Hematopoietic multipotent progenitor cell treated with erythropoietin and hydrocortisone succinate and interleukin-3 and kit ligand, for 17 days (in vitro differentiated cells): ENCODE results near the gene HECTD1.
"Not testable (repeated sequence)": the region's sequence is repeated elsewhere in the genome, so short reads cannot be mapped to it uniquely, and the experiment has no call there.

Experiments
- DNase-seq: peaks from one replicate; pipeline ENCODE4 v3.0.0-alpha.2; 2015; ENCODE audit warnings: low spot score

HECTD1 gene

DNA sequence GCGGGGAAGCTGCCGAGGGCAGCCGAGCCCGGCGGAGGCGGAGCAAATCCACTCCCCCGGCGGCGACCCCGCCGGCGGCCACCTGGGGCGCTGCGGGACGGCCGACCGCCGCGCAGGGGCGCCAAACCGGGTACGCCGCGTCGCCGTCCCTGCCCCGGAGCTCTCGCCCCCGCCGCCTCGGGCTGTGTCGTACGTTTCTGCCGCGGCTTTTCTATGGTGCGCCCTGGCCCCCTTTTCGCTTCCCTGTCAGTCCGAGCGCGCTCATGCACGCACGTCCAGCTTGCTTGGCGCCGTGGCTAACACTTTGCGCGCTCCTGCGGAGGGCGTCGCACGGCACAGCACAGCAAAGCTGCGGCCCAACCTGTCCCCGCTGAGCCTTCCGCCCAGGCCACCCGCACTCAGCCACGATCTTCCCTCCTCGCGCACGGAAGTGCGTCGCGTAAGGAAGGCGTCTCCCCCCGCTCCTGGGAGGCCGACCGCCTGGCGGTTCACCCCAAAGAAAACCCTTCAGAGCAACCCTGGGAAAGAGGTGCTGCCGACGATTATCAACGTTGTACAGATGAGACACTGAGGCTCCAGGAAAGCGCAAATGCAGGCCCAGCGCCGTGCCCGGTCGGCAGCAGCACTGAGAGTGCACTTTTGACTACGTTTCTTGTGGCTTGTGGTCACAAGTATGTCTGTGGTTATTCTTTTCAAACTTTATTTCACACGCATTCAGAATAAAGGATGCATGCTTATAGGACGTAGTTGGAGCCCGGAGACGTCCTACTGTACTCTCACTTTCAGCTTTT is at the start of gene HECTD1:
HECTD1 (minus strand) TSS at position 39 of the 791 bp plus-strand sequence. CDS start 1,857 bp downstream, outside the sequence.
- DNase-seq, result peak; percentile 89

DNA sequence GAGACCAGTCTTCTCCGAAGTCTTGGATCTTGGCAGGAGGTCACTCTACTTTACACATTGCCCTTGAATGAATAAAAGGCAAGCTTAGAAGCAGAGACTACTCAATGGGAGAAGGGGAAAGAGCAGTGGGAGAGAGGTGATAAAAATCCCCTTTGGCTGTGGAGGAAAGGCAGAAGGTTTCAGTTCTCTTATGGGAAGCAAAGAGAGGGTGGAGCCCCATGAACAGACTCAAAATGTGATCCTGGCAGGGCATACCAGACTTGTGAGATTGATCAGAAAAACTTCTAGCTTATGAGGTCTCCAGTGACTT is 49.6 kb upstream of the HECTD1 start:
- DNase-seq, result no peak

DNA sequence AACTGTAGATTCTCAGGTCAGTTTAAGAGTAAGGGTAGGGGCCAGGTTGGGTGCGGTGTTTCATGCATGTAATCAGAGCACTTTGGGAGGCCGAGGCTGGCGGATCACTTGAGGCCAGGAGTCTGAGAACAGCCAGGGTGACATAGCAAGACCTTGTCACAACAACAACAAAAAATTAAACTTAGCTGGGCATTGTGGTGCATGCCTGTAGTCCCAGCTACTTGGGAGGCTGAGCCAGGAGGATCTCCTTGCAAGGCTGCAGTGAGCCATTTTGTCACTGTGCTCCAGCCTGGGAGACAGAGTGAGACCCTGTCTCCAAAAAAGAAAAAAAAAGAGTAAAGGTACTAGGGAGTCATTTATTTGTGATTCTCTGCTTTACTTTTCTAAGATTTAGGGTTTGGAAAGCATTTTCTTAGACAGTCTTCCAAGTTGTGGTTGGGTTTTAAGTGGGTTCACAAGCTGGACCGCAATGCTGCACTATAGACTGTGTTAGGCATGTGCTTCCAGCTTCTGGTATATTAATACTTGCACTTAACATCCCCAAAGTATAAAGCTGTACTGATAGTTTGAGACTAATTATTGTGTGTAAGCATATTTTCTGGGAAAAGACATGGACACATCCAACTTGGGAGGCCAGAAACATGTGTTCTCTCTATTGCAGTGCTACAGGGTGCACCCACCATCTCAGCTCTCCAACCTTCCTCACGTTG is 49.1 kb upstream of the HECTD1 start:
- no peak for DNase-seq

DNA sequence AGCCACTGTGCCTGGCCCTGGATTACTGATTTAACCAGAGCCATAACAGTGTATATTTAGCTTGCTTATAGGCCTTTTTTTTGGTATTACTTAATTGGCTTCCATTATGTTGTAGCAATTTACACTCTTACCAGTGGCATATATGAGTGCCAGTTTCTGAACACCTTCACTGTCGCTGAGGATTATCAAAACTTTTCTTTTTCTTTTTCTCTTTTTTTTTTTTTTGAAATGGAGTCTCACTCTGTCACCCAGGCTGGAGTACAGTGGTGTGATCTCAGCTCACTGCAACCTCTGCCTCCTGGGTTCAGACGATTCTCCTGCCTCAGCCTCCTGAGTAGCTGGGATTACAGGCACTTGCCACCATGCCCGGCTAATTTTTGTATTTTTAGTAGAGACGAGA is 48.3 kb upstream of the HECTD1 start:
- DNase-seq, result not testable (repeated sequence)

DNA sequence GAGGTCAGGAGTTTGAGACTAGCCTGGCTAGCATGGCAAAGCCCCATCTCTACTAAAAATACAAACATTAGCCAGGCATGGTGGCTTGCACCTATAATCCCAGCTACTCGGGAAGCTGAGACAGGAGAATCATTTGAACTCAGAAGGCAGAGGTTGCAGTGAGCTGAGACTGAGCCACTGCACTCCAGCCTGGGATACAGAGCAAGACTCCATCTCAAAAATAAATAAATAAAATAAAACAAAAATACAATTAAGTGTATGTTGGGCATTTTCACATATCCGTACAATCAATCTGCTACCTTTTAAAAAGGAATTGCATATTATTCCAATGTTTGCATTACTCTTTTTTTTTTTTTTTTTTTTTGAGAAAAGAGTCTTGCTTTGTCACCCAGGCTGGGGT is 47.7 kb upstream of the HECTD1 start:
- no peak for DNase-seq

DNA sequence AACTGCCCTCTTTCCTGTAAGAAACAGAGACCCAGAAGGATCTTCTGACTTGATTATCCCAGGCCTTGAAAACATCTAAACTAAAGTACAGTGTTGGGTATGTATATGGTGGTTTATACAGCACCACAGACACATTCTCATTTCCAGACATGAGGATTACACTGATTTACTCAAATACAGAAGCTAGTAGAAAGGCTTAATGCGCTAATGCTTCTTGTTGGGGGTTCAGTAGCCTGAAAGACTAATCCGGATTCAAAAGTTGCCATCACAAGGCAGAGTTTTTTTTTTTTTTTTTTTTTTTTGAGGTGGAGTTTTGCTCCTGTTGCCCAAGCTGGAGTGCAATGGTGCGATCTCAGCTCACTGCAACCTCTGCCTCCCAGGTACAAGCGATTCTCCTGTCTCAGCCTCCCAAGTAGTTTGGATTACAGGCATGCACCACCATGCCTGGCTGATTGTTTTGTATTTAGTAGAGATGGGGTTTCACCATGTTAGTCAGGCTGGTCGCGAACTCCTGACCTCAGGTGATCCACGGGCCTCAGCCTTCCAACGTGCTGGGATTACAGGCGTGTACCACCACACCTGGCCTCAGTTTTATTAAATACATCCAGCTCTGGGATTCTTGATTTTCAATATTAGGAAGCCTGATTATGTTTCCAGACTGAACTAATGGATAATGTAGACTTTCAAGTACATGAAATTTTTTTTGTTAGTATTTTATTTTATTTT is 46.3 kb upstream of the HECTD1 start:
- no peak for DNase-seq

DNA sequence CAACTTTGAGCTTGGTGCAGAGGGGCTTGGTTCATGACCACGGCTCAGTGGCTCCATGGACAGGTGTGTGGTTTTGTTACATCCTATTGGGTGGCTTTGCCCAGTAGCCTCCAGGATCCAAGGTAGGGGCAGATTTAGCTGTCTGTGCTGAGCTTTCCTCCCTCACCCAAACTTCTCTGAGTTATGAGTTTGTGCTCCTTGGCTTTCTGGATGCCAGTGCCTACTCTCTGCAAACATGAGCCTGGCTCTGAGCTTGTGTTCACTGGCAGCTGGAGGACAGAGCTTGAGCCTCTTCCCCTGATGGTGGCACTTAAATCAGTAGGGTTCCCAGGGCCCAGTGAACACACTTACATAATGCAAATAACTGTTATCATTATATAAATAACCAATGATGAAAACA is 45.3 kb upstream of the HECTD1 start:
- no peak for DNase-seq

DNA sequence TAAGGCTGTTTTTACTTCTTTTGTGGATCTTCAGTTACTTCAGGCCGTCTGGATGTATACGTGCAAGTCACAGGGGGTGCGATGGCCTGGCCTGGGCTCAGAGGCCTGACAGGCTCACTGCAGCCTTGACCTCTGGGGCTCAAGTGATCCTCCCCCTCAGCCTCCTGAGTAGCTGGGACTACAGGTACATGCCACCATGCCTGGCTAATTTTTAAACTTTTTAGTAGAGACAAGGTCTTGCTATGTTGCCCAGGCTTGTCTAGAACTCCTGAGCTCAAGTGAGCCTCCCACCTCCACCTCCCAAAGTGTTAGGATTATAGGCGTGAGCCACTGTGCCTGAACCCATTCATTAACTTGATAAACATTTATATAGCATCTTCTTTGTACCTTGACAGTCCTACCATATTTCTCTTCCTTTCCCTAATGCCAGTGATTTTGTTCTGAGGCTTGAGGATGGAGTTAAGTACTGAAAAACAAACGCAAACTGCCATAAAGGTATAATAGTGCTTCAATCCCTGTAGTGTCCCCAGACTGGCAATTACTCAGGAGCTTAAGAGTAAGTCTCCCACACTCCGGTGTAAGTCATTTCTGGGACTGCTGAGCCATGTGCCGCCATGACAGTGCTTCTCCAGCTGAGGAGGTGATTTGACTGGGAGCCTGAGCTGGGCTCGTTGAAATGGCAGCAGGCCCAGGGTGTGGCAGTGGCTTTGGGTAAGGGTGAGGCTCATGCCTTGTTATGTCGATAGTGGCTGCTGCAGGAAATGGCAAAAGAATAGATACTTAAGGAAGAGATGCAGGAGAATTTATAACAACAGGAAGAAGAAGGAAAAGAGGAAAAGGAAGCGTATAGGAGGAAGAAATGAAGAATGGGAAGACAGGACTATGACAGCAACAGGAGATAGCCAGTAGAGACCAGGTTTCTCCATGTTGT is 43.7 kb upstream of the HECTD1 start:
- DNase-seq, result peak; percentile 53

DNA sequence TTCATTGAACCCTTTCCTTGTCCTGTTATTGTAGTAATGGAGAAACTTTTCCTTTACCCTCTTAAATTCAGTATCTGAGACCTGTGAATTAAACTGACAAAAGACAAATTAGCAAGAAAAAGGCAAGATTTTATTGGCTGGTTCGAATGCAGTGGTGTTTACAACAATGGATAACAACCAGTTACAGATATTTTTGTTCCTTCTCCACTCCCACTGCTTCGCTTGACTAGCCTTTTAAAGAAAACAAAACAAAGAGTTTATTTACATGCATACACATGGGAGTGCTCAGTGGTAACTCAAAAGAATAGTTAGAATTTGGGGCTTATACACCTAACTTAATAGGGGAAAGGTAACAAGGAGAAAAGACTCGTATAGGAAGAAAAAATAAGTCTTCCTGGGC is 37.0 kb upstream of the HECTD1 start:
- no peak for DNase-seq

DNA sequence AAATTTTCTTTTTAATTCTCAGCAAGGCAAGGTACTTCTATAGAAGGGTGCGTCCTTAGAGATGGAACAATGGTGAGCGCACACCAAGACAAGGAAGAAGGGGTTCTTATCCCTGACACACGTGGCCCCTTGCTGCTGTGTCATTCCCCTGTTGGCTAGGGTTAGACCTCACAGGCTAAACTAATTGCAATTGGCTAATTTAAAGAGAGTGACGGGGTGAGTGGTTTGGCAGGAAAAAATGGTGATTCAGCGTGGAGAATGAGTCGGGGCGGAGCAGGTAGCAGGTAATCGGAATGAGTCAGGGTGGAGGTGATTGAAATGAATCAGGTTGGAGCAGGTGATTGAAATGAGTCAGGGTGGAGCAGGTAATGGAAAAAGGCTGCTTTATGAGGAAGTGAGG is 36.3 kb upstream of the HECTD1 start:
- DNase-seq, result no peak

DNA sequence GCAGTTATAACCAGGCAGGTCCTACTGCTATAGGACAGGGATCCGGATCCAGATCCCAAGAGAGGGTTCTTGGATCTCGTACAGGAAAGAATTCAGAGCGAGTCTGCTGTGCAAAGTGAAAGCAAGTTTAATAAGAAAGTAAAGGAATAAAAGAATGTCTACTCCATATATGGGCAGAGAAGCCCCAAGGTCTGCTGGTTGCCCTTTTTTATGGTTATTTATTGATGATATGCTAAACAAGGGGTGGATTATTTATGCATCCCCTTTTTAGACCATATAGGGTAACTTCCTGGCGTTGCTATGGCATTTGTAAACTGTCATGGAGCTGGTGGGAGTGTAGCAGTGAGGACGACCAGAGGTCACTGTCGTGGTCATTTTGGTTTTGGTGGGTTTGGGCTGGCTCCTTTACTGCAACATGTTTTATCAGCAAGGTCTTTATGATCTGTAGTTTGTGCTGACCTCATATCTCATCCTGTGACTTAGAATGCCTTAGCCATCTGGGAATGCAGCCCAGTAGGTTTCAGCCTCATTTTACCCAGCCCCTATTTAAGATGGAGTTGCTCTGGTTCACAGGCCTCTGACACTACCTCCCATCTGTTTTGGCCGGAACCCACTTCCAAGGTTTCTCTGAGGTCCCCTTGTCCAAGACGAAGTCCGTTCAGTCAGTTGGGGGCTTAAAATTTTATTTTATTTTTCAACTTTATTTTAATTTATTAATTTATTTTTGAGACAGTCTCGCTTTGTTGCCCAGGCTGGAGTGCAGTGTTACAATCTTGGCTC is 34.8 kb upstream of the HECTD1 start:
- not testable (repeated sequence) for DNase-seq

DNA sequence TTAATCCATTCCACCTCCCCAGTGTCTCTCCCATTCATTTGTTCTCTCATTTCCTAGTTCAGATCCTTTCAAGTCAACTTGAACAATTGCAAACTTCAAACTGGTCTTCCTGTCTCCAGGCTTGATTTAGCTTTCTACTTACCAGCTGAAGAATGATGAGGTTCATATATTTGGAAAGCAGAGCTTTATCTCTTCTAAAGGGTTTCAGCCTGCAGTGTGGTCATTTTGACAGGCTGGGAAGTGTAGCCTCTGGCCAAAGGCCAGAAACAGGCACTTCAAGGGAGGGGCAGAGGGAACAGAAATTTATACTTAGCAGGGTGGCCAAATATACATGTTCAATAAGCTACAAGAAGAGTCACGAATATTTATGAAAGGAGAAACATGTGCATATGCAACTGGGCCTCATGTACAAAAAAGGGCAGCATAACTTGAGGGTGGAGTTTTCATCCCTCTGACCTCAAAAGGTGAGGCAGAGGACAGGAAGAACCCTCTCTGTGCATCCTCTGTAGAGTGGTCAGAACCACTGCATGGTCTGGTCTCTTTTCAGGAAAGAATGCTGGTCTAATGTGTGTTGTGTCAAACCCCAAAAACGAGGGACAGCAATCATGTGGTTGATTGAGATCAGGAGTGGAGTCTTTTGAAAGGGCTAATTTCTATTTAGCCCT is 34.0 kb upstream of the HECTD1 start:
- DNase-seq, result no peak

DNA sequence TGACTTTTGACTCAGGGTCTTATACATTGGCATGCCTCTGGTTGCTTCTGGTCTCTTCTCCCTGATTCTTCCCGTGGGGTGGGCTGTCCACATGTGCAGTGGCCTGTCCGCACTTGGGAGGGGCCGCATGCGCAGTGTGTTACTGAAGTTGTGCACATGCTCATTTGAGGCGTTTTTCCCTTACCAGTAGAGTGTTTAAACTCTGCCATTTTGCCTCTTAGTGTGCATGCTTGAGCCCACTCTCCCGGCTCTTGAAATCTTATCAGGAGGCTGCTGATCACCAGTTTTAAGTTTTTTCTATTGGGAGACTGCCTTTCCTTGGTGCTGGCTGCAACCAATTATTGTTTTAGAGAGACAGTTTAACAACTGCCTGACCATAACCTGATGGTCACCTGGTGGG is 32.1 kb upstream of the HECTD1 start:
- DNase-seq, result no peak

DNA sequence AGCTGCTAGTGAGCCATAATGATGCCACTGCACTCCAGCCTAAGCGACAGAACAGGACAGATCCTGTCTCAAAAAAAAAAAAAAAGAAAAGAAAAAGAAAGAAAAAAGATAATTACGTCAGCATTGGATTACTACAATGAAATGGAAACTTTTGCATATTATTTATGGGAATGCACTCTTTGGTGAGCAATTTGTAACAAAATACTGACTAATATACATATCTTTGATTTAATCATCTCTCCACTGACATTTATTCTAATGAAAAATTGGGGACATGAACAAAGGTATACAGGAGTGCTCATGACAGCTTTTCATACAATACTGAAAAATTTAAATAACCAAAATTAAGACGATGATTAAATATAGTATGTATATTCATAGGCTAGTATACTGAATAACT is 27.9 kb upstream of the HECTD1 start:
- no peak for DNase-seq

DNA sequence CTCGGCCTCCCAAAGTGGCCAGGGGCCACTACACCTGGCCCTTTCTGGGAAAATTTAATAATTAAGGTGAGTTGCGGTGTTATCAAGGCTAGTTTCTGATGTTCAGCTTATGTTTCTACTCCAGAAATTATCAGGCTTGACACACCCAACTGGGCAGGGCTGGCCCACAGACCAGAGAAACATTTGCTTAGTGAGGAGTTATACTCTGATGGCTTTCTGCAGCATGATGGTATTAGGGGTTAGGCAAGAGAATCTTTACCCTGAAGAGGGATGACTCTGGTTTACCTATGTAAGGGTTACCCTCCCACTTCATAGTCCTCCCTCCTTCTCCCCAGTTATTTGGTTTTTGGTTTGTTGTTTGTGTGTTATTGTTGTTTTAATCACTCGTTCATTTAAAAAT is 24.5 kb upstream of the HECTD1 start:
- DNase-seq, result peak; percentile 61

DNA sequence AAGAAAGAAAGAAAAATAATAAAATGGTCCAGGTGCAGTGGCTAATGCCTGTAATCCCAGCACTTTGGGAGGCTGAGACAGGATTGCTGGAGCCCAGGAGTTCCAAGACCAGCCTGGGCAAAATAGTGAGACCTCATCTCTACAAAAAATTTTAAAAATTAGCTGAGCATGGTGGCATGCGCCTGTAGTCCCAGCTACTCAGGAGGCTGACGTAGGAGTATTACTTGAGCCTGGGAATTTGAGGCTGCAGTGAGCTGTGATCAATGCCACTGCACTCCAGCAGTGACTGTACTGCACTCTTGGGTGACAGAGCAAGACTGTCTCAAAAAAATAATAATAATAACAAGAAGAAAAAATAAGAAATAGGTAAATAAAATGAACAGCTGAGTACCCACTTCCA is 23.7 kb upstream of the HECTD1 start:
- DNase-seq, result not testable (repeated sequence)

DNA sequence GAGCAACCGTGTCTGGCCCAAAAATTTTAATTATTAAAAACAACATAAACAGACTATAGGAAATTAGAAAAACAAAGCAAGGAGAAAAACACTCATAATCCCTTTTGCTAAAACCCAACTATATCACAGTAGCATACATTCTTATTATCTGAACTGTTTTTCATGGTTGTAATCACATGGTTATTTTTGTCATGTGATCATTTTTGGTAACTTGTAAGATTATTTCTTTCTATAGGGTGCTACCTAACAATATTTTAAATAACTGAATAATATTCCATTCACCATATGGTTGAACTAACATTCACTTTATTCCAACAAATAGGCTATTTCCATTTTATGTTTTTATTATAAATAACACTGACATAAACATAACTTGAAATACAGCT is 23.0 kb upstream of the HECTD1 start:
- DNase-seq, result no peak

DNA sequence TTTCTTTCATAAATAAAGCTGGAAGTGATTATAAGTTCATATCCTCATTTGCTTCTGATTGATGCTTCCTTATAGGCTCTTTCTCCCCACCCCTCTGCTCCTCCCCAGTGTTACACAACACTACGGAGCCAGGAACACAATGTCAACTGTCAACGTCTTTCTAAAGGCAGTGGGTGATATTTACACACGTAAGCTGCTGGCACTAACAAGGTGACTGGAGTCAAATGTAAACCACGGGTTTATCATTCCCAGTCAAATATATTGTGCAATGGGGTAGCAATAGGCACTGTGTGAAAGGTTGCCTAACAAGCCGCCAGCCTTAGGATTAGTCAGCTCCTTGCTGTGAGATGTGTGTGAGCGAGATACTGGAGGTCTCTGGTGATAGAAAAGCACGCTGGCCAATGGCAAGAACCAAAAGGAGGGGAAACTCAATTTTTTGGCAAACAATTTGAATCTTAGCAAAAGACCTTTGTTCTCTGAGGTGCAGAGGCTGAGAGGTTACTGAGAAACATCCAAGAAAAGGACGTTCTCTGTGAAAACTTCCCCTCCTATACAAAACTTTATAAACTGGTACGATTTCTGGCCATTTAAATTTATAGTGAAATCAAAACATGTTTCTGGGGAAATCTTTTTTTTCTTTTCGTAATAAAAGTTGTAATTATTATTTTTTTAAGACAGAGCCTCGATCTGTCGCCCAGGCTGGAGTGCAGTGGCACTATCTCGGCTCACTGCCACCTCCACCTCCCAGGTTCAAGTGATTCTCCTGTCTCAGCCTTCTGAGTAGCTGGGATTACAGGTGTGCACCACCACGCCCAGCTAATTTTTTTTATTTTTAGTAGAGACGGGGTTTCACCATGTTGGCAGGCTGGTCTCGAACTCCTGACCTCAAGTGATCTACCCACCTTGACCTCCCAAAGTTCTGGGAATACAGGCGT is 22.3 kb upstream of the HECTD1 start:
- DNase-seq, result peak; percentile 85

DNA sequence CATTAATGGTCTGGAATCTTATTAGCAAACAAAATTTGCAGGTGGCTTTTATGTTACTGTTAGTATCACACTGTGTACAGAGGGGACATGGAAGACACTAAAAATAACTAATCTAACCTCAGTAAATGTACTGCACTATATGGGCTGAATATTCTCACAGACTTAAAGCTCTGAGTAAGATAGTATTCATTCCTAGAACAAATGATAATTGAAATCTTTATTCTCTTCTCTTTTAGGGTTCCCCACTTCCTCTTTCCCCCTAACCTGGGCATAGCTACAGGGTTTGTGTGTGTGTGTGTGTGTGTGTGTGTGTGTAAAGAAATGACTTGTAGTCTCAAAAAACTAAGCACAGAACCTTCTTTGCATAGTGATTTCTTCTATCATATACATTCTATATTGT is 21.4 kb upstream of the HECTD1 start:
- peak; percentile 28 for DNase-seq

DNA sequence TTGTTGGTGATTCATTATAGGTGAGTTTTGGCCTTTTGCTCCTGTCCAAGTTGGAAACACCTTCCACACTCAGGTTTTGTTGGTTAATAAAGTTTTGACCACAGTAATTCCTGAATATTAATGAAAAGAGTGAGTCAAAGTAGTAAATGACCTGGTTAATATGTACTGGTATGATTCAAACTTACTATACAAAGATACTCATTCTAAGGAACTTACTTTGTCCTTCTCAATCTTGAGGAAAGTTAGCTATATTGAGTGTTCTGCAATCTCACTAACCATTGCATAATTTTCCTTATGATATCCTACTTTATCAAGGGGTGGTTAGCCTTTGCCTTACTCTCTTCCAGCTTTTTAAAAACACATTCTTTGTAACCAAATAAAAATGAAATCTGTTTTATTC is 20.9 kb upstream of the HECTD1 start:
- DNase-seq, result peak; percentile 20
